ENCODE measurements around the gene SEC14L3.

SEC14L3 gene
- total RNA-seq = 0 reads per million in 3 donors

GRCh38 chr22:30471616-30472318 is at the start of gene SEC14L3:
SEC14L3 (minus strand) TSS chr22:30472017; CDS start chr22:30471958, 59 bp downstream.
- DNase-seq = no peak
- Histone ChIP-seq H3K36me3 (ENCODE audit: control insufficient read depth, insufficient read depth, low read length) (no peaks in the 10 kb centered on the region), H3K4me3 (ENCODE audit: insufficient read depth, low read depth, low read length, poor library complexity, severe bottlenecking) (no peak within 1 kb of the TSS), H3K4me1 (ENCODE audit: control insufficient read depth, insufficient read depth, low read length, poor library complexity, severe bottlenecking) (no peaks in the 10 kb centered on the region), H3K27me3 (replicated peaks; ENCODE audit: control insufficient read depth, insufficient read depth, low read length, poor library complexity, severe bottlenecking) (peaks cover 6% of the 10 kb centered on the region), H3K27ac (ENCODE audit: insufficient read depth, low read length, poor library complexity, severe bottlenecking) (no peak within 1 kb of the TSS), H3K9me3 (ENCODE audit: control insufficient read depth, low read length) (no peaks in the 10 kb centered on the region)

GRCh38 chr22:30519842-30520425 is 48.1 kb upstream of the SEC14L3 start:
- Histone ChIP-seq H3K36me3 (ENCODE audit: control insufficient read depth, insufficient read depth, low read length) (no peaks in the 10 kb centered on the region), H3K27ac (ENCODE audit: insufficient read depth, low read length, poor library complexity, severe bottlenecking) (no peak overlapping the region), H3K4me3 (ENCODE audit: insufficient read depth, low read depth, low read length, poor library complexity, severe bottlenecking) (no peak overlapping the region), H3K27me3 (replicated peaks; ENCODE audit: control insufficient read depth, insufficient read depth, low read length, poor library complexity, severe bottlenecking) (no peaks in the 10 kb centered on the region), H3K4me1 (ENCODE audit: control insufficient read depth, insufficient read depth, low read length, poor library complexity, severe bottlenecking) (no peaks in the 10 kb centered on the region), H3K9me3 (ENCODE audit: control insufficient read depth, low read length) (no peaks in the 10 kb centered on the region)
- DNase-seq = no peak

- Histone ChIP-seq H3K27me3 (replicated peaks; ENCODE audit: control insufficient read depth, insufficient read depth, low read length, poor library complexity, severe bottlenecking) (no peaks in the 10 kb centered on the region), H3K36me3 (ENCODE audit: control insufficient read depth, insufficient read depth, low read length) (no peaks in the 10 kb centered on the region), H3K9me3 (ENCODE audit: control insufficient read depth, low read length) (no peaks in the 10 kb centered on the region), H3K27ac (ENCODE audit: insufficient read depth, low read length, poor library complexity, severe bottlenecking) (no peak overlapping the region), H3K4me3 (ENCODE audit: insufficient read depth, low read depth, low read length, poor library complexity, severe bottlenecking) (no peak overlapping the region), H3K4me1 (ENCODE audit: control insufficient read depth, insufficient read depth, low read length, poor library complexity, severe bottlenecking) (no peaks in the 10 kb centered on the region)
- no peak for DNase-seq
These were observed 44.9 kb upstream of the SEC14L3 start for GRCh38 chr22:30516731-30517130.

DNA sequence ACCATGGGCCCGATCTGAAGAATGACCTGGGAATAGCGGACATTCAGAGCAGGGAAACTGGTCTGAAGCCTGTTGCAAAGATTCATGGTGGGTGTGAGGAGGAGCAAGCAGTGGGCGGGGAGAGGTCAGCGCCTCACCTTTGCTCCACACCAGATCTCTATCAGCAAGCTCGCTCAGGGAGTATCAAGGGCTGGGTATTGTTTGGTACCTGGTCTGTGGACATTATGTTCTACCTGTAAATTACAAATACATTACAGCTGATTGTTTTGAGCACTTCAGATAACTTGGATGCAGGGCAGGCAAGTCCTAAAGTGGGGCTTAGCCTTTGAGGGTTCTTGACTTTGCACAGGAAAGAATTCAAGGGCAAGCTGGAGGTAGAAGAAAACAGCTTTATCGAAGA is 44.5 kb upstream of the SEC14L3 start:
- Histone ChIP-seq H3K4me1 (ENCODE audit: control insufficient read depth, insufficient read depth, low read length, poor library complexity, severe bottlenecking) (no peaks in the 10 kb centered on the region), H3K27ac (ENCODE audit: insufficient read depth, low read length, poor library complexity, severe bottlenecking) (no peak overlapping the region), H3K27me3 (replicated peaks; ENCODE audit: control insufficient read depth, insufficient read depth, low read length, poor library complexity, severe bottlenecking) (no peaks in the 10 kb centered on the region), H3K36me3 (ENCODE audit: control insufficient read depth, insufficient read depth, low read length) (no peaks in the 10 kb centered on the region), H3K4me3 (ENCODE audit: insufficient read depth, low read depth, low read length, poor library complexity, severe bottlenecking) (no peak overlapping the region), H3K9me3 (ENCODE audit: control insufficient read depth, low read length) (no peaks in the 10 kb centered on the region)
- DNase-seq = no peak

DNA sequence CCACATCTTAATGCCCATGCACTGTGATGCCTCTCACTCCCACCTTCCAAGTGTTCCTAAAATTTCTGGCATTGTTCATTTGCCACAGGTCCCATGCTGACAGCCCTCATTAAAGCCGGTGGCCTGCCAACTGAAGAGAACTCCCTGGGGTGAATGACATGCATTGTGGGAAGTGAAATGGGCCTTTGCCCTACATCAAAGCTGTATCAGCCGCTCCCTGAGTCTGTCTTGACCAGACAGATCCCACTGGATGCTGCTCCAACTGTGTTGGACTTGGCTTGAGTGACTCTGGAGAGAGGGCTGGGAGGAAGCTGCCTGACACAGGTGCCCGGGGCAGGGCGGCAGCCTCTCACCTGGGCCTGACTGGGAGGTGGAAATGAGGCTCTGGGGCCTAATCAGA is 42.4 kb upstream of the SEC14L3 start:
- DNase-seq = no peak
- Histone ChIP-seq H3K9me3 (ENCODE audit: control insufficient read depth, low read length) (no peaks in the 10 kb centered on the region), H3K4me1 (ENCODE audit: control insufficient read depth, insufficient read depth, low read length, poor library complexity, severe bottlenecking) (no peaks in the 10 kb centered on the region), H3K36me3 (ENCODE audit: control insufficient read depth, insufficient read depth, low read length) (no peaks in the 10 kb centered on the region), H3K27ac (ENCODE audit: insufficient read depth, low read length, poor library complexity, severe bottlenecking) (no peak overlapping the region), H3K4me3 (ENCODE audit: insufficient read depth, low read depth, low read length, poor library complexity, severe bottlenecking) (no peak overlapping the region), H3K27me3 (replicated peaks; ENCODE audit: control insufficient read depth, insufficient read depth, low read length, poor library complexity, severe bottlenecking) (no peaks in the 10 kb centered on the region)

GRCh38 chr22:30513462-30513861 is 41.6 kb upstream of the SEC14L3 start:
- Histone ChIP-seq H3K27ac (ENCODE audit: insufficient read depth, low read length, poor library complexity, severe bottlenecking) (no peak overlapping the region), H3K36me3 (ENCODE audit: control insufficient read depth, insufficient read depth, low read length) (no peaks in the 10 kb centered on the region), H3K27me3 (replicated peaks; ENCODE audit: control insufficient read depth, insufficient read depth, low read length, poor library complexity, severe bottlenecking) (no peaks in the 10 kb centered on the region), H3K9me3 (ENCODE audit: control insufficient read depth, low read length) (no peaks in the 10 kb centered on the region), H3K4me1 (ENCODE audit: control insufficient read depth, insufficient read depth, low read length, poor library complexity, severe bottlenecking) (no peaks in the 10 kb centered on the region), H3K4me3 (ENCODE audit: insufficient read depth, low read depth, low read length, poor library complexity, severe bottlenecking) (no peak overlapping the region)
- no peak for DNase-seq

- Histone ChIP-seq H3K4me1 (ENCODE audit: control insufficient read depth, insufficient read depth, low read length, poor library complexity, severe bottlenecking) (no peaks in the 10 kb centered on the region), H3K27ac (ENCODE audit: insufficient read depth, low read length, poor library complexity, severe bottlenecking) (no peak overlapping the region), H3K4me3 (ENCODE audit: insufficient read depth, low read depth, low read length, poor library complexity, severe bottlenecking) (no peak overlapping the region), H3K36me3 (ENCODE audit: control insufficient read depth, insufficient read depth, low read length) (no peaks in the 10 kb centered on the region), H3K9me3 (ENCODE audit: control insufficient read depth, low read length) (no peaks in the 10 kb centered on the region), H3K27me3 (replicated peaks; ENCODE audit: control insufficient read depth, insufficient read depth, low read length, poor library complexity, severe bottlenecking) (no peaks in the 10 kb centered on the region)
- DNase-seq = no peak
These were observed 40.1 kb upstream of the SEC14L3 start for GRCh38 chr22:30511911-30512310.

DNA sequence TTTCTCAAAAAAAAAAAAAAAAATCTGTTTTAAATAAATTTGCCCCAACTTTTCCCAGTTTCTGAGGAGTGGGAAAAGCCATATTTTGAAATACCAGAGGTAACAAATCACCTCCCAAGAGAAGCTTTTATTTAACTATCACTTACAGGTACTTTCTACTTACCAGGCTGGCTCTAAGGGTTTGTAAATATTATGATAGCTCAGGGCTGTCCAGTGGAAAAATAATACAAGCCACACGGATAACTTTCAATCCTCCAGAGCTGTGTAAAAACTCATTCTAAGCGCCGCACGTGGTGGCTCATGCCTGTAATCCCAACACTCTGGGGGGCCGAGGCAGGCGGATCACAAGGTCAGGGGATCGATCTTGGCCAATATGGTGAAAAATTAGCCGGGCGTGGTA is 39.3 kb upstream of the SEC14L3 start:
- no peaks in the 10 kb centered on the region for H3K36me3 ChIP-seq (ENCODE audit: control insufficient read depth, insufficient read depth, low read length)
- no peaks in the 10 kb centered on the region for H3K4me1 ChIP-seq (ENCODE audit: control insufficient read depth, insufficient read depth, low read length, poor library complexity, severe bottlenecking)
- no peak for DNase-seq
- H3K27ac ChIP-seq (ENCODE audit: insufficient read depth, low read length, poor library complexity, severe bottlenecking) = no peak overlapping the region
- no peaks in the 10 kb centered on the region for H3K9me3 ChIP-seq (ENCODE audit: control insufficient read depth, low read length)
- H3K27me3 ChIP-seq (replicated peaks; ENCODE audit: control insufficient read depth, insufficient read depth, low read length, poor library complexity, severe bottlenecking) = no peaks in the 10 kb centered on the region
- no peak overlapping the region for H3K4me3 ChIP-seq (ENCODE audit: insufficient read depth, low read depth, low read length, poor library complexity, severe bottlenecking)

GRCh38 chr22:30508216-30508615 is 36.4 kb upstream of the SEC14L3 start:
- Histone ChIP-seq H3K9me3 (ENCODE audit: control insufficient read depth, low read length) (no peaks in the 10 kb centered on the region), H3K27me3 (replicated peaks; ENCODE audit: control insufficient read depth, insufficient read depth, low read length, poor library complexity, severe bottlenecking) (peaks cover 11% of the 10 kb centered on the region), H3K27ac (ENCODE audit: insufficient read depth, low read length, poor library complexity, severe bottlenecking) (no peak overlapping the region), H3K4me3 (ENCODE audit: insufficient read depth, low read depth, low read length, poor library complexity, severe bottlenecking) (no peak overlapping the region), H3K36me3 (ENCODE audit: control insufficient read depth, insufficient read depth, low read length) (no peaks in the 10 kb centered on the region), H3K4me1 (ENCODE audit: control insufficient read depth, insufficient read depth, low read length, poor library complexity, severe bottlenecking) (no peaks in the 10 kb centered on the region)
- no peak for DNase-seq

- no peak overlapping the region for H3K4me3 ChIP-seq (ENCODE audit: insufficient read depth, low read depth, low read length, poor library complexity, severe bottlenecking)
- no peaks in the 10 kb centered on the region for H3K9me3 ChIP-seq (ENCODE audit: control insufficient read depth, low read length)
- no peak for DNase-seq
- no peak overlapping the region for H3K27ac ChIP-seq (ENCODE audit: insufficient read depth, low read length, poor library complexity, severe bottlenecking)
- no peaks in the 10 kb centered on the region for H3K4me1 ChIP-seq (ENCODE audit: control insufficient read depth, insufficient read depth, low read length, poor library complexity, severe bottlenecking)
- peaks cover 11% of the 10 kb centered on the region for H3K27me3 ChIP-seq (replicated peaks; ENCODE audit: control insufficient read depth, insufficient read depth, low read length, poor library complexity, severe bottlenecking)
- no peaks in the 10 kb centered on the region for H3K36me3 ChIP-seq (ENCODE audit: control insufficient read depth, insufficient read depth, low read length)
These were observed 35.9 kb upstream of the SEC14L3 start for GRCh38 chr22:30507670-30508069.

Measured in effector memory CD4-positive, alpha-beta T cell (primary cell).